Peyer's patch (tissue), 4 donors: ENCODE results near the gene ZNF462.

ENCODE experiments used
- CTCF ChIP-seq, 6 experiments: fragments of 450-650 bp in 4 of 6; fragments of 200-600 bp in 2 of 6; sonication (generic) in 1 of 6; IDR thresholded peaks; one replicate each; pipeline ENCODE4 v1.5.1; 2017 to 2019; ENCODE audit warnings: antibody characterized with exemption in 6 of 6, mild to moderate bottlenecking in 3 of 6, moderate library complexity in 1 of 6
- POLR2A ChIP-seq, 2 donors: fragments of 450-650 bp; IDR thresholded peaks; one replicate each; pipeline ENCODE4 v1.5.1; 2017; ENCODE audit warnings: antibody characterized with exemption in 2 of 2, mild to moderate bottlenecking in 2 of 2, moderate library complexity in 2 of 2

GRCh38 chr9:106883626-106884190, 20.7 kb downstream of the ZNF462 start:
- no peak for TF ChIP-seq CTCF (IDR thresholded peaks at IDR 0.05)
- TF ChIP-seq POLR2A (IDR thresholded peaks at IDR 0.05): no peak
